Endothelial cell of hepatic sinusoid (primary cell): ENCODE data around the gene BAHD1.

Experiments used
- in situ Hi-C: cut with HindIII; loops from 2 replicates; pipeline ENCODE4 v1.10.0; 2017; ENCODE audit warnings: low sequenced_read_pairs

BAHD1 gene

DNA sequence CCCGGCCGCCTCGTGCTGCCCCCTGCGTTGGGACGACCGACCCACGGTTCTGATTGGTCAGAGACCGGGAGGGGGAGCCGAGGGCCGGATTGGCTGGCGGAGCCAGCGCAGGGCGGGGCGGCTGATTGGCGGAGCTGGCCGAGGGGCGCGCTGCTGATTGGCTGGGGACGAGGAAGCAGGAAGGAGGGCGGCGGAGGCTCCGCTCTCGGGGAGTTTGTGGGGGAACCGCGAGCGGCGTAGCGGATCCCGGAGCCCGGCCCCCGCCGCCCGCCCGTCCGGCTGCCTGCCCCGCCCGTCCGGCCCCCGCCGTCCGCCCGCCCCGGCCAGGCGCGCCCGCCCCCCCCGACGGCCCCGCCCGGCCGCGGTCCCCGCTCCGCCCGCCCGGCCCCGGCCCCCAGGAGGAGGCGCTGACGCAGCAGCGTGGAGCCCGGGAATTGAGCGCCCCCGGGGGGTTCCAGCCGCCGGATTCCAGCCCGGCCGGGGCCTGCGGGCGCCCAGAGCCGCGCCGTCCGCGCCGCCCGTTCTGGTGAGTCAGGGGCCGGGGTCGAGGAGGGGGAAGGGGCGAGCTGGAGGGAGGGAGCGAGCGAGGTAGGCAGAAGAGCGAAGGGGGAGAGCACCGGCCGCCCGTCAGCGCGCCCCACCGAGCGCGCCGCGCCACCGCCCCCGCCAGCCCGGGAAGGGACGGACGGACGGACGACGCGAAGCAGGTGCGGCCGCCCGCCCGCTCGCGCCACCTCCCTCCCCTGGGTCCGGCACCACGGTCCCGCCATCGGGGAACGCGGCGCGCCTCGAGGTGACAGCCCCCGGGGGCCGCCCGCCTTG lies at the start of gene BAHD1:
TSS of gene BAHD1 (plus strand) at position 211 of the 822 bp plus-strand sequence. CDS start 17,512 bp downstream, outside the sequence.
- in situ Hi-C loops, result loop anchor here (5.0 kb wide), 2 partner anchors 44 to 61 kb away; no protein-coding TSS in a partner anchor

- in situ Hi-C loops, result no loop called here
These were observed 47.5 kb upstream of the BAHD1 start for GRCh38 chr15:40392986-40393948.

DNA sequence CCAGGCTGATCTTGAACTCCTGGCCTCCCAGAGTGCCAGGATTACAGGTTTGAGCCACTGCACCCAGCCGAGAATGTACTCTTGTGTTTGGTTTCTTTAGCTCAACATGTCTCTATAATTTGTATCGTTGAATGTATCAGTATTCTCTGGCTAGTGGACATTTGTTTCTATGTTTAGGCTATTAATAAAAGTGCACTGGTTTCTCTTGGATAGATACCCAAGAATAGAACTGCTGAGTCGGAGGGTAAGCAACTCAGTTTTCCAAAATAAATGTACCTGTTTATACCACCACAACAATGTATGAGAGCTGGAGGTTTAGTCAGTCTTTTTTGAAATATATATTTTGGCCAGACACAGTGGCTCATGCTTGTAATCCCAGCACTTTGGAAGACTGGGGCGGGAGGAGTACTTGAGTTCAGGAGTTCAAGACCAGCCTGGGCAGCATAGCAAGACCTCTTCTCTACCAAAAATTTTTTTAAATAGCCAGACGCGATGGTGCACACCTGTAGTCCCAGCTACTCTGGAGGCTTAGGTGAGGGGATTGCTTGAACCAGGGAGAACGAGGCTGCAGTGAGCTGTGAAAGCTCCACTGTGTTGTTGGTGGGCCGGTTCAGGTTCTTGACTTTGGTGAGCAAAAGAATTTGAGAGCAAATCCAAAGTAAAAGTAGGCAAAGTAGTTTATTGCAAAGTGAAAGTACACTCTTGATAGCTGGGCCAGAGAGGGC lies 42.9 kb upstream of the BAHD1 start:
- in situ Hi-C loops, result loop anchor here (5.0 kb wide), 1 partner anchor 44 kb away; the partner anchor contains the start of gene BAHD1

- in situ Hi-C loops, result loop anchor here (5.0 kb wide), 1 partner anchor 44 kb away; the partner anchor contains the start of gene BAHD1
These were observed 42.3 kb upstream of the BAHD1 start for GRCh38 chr15:40398413-40398873.

DNA sequence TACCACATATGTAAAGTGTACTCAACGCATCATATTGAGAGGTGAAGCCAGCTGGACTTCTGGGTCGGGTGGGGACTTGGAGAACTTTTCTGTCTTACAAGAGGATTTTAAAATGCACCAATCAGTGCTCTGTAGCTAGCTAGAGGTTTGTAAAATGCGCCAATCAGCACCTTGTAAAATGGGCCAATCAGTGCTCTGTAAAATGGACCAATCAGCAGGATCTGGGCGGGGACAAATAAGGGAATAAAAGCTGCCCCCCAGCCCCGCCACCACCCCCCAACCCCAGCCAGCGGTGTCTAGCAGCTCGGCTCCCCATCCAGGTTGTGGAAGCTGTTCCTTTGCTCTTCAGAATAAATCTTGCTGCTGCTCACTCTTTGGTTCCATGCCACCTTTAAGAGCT lies 41.4 kb upstream of the BAHD1 start:
- in situ Hi-C loops, result loop anchor here (5.0 kb wide), 1 partner anchor 43 kb away; the partner anchor contains the start of gene BAHD1

GRCh38 chr15:40405501-40406381 lies 35.0 kb upstream of the BAHD1 start, which contains the start of gene IVD:
IVD (plus strand) TSS chr15:40405795; CDS start chr15:40405828, 33 bp downstream.
- in situ Hi-C loops, result loop anchor here (25.0 kb wide), 1 partner anchor 193 kb away; no protein-coding TSS in a partner anchor

DNA sequence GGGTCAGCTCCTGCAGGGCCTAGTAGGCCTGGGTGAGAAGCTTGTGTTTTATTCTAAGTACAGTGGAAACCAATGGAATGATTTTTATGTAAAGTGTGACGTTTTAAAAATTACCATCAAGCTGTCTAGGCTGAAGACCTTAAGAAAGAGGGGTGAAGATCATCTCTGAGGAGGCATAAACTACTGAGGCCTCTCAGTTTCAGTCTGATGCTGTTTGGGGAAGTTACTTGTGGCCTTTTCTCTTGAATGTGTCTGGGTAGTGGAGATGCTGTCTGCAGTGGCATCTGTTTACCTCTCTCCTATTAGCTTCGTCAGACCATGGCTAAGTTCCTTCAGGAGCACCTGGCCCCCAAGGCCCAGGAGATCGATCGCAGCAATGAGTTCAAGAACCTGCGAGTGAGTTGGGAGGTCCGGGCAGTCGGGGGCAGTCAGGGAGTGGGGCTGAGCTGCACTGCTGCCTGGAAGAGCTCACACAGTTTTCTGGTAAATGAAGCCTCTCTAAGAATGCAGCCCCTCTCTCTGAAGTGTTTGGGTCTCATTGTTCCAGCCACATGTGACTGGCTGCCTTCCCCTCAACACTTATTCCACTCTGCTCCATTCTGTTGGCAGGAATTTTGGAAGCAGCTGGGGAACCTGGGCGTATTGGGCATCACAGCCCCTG lies 33.3 kb upstream of the BAHD1 start:
- in situ Hi-C loops, result loop anchor here (25.0 kb wide), 1 partner anchor 195 kb away; no protein-coding TSS in a partner anchor

DNA sequence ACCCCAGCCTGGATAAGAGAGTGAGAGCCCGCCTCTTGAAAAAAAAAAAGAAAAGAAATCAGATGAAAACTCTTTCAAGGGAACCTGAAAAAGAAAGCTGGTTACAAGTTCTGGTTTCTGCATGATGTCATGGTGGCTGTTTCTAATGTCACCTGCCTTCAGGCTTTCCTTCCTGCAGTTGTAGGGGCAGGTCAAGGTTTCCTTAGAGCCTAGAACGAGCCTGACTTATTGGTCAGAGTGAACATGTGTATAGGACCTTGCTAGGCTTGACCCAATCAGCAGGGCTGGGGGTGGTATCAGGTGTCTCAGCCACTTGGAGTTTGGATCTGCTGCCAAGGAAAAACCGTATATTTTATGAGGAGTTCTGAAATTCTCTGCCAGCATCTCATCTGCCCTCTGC lies 31.4 kb upstream of the BAHD1 start:
- in situ Hi-C loops, result loop anchor here (25.0 kb wide), 1 partner anchor 197 kb away; no protein-coding TSS in a partner anchor

DNA sequence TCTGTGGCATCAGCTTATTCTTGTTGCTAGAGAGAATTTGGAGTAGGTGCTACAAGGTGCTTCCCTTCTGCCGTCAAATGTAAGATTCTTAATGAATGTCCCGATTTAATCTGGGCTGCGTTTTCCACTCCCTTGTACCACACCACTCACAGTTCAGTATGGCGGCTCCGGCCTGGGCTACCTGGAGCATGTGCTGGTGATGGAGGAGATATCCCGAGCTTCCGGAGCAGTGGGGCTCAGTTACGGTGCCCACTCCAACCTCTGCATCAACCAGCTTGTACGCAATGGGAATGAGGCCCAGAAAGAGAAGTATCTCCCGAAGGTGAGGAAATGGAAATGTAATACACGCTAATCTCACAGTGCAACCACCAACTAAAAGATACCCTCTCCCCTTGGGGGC lies 30.3 kb upstream of the BAHD1 start:
- in situ Hi-C loops, result loop anchor here (25.0 kb wide), 1 partner anchor 198 kb away; no protein-coding TSS in a partner anchor

GRCh38 chr15:40412095-40412759 lies 28.5 kb upstream of the BAHD1 start:
- in situ Hi-C loops, result loop anchor here (25.0 kb wide), 1 partner anchor 200 kb away; no protein-coding TSS in a partner anchor

- in situ Hi-C loops, result loop anchor here (25.0 kb wide), 1 partner anchor 201 kb away; no protein-coding TSS in a partner anchor
These were observed 27.7 kb upstream of the BAHD1 start for GRCh38 chr15:40413036-40413435.

- in situ Hi-C loops, result loop anchor here (25.0 kb wide), 1 partner anchor 203 kb away; no protein-coding TSS in a partner anchor
These were observed 25.9 kb upstream of the BAHD1 start for GRCh38 chr15:40414816-40415215.

DNA sequence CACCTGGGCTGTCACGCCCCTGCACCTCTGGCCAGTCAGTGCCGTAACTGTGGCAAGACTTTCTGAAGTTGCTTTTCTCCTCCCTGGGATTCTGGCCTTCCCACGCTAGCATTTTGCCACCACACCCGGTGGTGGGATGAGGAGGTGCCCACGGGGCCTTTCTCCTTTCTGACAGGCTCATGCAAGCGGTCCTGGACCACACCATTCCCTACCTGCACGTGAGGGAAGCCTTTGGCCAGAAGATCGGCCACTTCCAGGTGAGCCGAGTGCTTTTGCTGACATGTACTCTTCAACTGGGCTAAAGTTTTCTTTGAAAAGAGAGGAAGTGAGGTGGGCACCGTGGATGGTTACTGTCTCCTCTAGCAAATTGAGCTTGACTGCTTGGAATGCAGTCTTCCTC lies 25.5 kb upstream of the BAHD1 start:
- in situ Hi-C loops, result loop anchor here (25.0 kb wide), 1 partner anchor 203 kb away; no protein-coding TSS in a partner anchor

- in situ Hi-C loops, result loop anchor here (25.0 kb wide), 1 partner anchor 204 kb away; no protein-coding TSS in a partner anchor
These were observed 24.7 kb upstream of the BAHD1 start for GRCh38 chr15:40416056-40416455.

DNA sequence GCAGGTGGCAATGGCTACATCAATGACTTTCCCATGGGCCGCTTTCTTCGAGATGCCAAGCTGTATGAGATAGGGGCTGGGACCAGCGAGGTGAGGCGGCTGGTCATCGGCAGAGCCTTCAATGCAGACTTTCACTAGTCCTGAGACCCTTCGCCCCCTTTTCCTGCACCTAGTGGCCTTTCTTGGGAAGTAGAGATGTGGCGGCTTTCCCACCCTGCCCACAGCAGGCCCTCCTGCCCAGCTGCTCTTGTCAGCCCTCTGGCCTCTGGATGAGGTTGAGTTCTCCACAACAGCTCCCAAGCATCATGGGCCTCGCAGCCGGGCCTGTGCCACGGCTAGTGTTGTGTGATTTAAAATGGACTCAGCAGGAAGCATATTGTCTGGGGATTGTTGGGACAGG lies 22.6 kb upstream of the BAHD1 start:
- in situ Hi-C loops, result loop anchor here (25.0 kb wide), 1 partner anchor 206 kb away; no protein-coding TSS in a partner anchor

GRCh38 chr15:40420071-40420713 lies 20.6 kb upstream of the BAHD1 start:
- in situ Hi-C loops, result loop anchor here (5.0 to 25.0 kb wide), 4 partner anchors 33 to 208 kb away; partner anchors contain the start of gene DISP2

GRCh38 chr15:40420793-40421192 lies 20.0 kb upstream of the BAHD1 start:
- in situ Hi-C loops, result loop anchor here (5.0 to 25.0 kb wide), 4 partner anchors 33 to 208 kb away; partner anchors contain the start of gene DISP2
